Trophoblast cell (in vitro differentiated cells and primary cell): Measurements from ENCODE around the gene PHACTR1.

Experiments used
- DNase-seq, 2 donors: peaks; one replicate each; pipeline ENCODE4 v3.0.0-alpha.2; 2016
- H2AFZ ChIP-seq: 2 replicates; pipeline ENCODE4 v1.6.1; 2013; ENCODE audit warnings: low read length, moderate library complexity, mild to moderate bottlenecking; ENCODE audit not compliant: insufficient read depth, poor library complexity
- H2AK5ac ChIP-seq: 2 replicates; pipeline ENCODE4 v1.6.1; 2013; ENCODE audit warnings: mild to moderate bottlenecking, low read length
- H2BK120ac ChIP-seq: 2 replicates; pipeline ENCODE4 v1.6.1; 2013; ENCODE audit warnings: low read length, mild to moderate bottlenecking, moderate library complexity; ENCODE audit not compliant: insufficient read depth, poor library complexity
- H2BK12ac ChIP-seq: 2 replicates; pipeline ENCODE4 v1.6.1; 2013; ENCODE audit warnings: mild to moderate bottlenecking, low read length, moderate library complexity
- H2BK5ac ChIP-seq: 2 replicates; pipeline ENCODE4 v1.6.1; 2013; ENCODE audit warnings: low read length, low read depth, moderate library complexity, mild to moderate bottlenecking; ENCODE audit not compliant: poor library complexity
- H3K14ac ChIP-seq: 2 replicates; pipeline ENCODE4 v1.6.1; 2013; ENCODE audit warnings: mild to moderate bottlenecking, low read length
- H3K18ac ChIP-seq: 2 replicates; pipeline ENCODE4 v1.6.1; 2013; ENCODE audit warnings: mild to moderate bottlenecking, low read length
- H3K23ac ChIP-seq: 2 replicates; pipeline ENCODE4 v1.6.1; 2013; ENCODE audit warnings: low read length
- H3K27ac ChIP-seq: 2 replicates; pipeline ENCODE4 v1.5.1; 2013; ENCODE audit warnings: low read depth, mild to moderate bottlenecking, inconsistent platforms, low read length, moderate library complexity
- H3K27me3 ChIP-seq: 2 replicates; pipeline ENCODE4 v1.6.1; 2013; ENCODE audit warnings: inconsistent platforms, mild to moderate bottlenecking, low read length, moderate library complexity; ENCODE audit not compliant: insufficient read depth
- H3K36me3 ChIP-seq, 2 experiments: 1 replicate in 1 of 2; 2 replicates in 1 of 2; pipeline ENCODE4 v1.6.1; 2013; ENCODE audit warnings: low read length in 2 of 2, mild to moderate bottlenecking in 2 of 2, moderate library complexity in 1 of 2; ENCODE audit not compliant: insufficient read depth in 2 of 2, control insufficient read depth in 1 of 2
- H3K4ac ChIP-seq: 2 replicates; pipeline ENCODE4 v1.6.1; 2013; ENCODE audit warnings: low read depth, mild to moderate bottlenecking, low read length, moderate library complexity
- H3K4me1 ChIP-seq, 2 experiments: 1 replicate in 1 of 2; 2 replicates in 1 of 2; pipeline ENCODE4 v1.6.1; 2013; ENCODE audit warnings: low read length in 2 of 2, mild to moderate bottlenecking in 2 of 2, moderate library complexity in 1 of 2; ENCODE audit not compliant: insufficient read depth in 2 of 2, control insufficient read depth in 1 of 2
- H3K4me2 ChIP-seq: 2 replicates; pipeline ENCODE4 v1.6.1; 2013; ENCODE audit warnings: inconsistent platforms, mild to moderate bottlenecking, low read length, moderate library complexity
- H3K4me3 ChIP-seq: 2 replicates; pipeline ENCODE4 v1.5.1; 2013; ENCODE audit warnings: mild to moderate bottlenecking, low read depth, low read length, inconsistent platforms
- H3K79me1 ChIP-seq: one replicate; pipeline ENCODE4 v1.6.1; 2013; ENCODE audit warnings: low read length
- H3K79me2 ChIP-seq: 2 replicates; pipeline ENCODE4 v1.6.1; 2013; ENCODE audit warnings: low read length, mild to moderate bottlenecking; ENCODE audit not compliant: control insufficient read depth, insufficient read depth, poor library complexity
- H3K9ac ChIP-seq: 2 replicates; pipeline ENCODE4 v1.6.1; 2013; ENCODE audit warnings: mild to moderate bottlenecking, low read length
- H3K9me3 ChIP-seq: 2 replicates; pipeline ENCODE4 v1.6.1; 2013; ENCODE audit warnings: low read depth, mild to moderate bottlenecking, control low read depth, inconsistent platforms, low read length; ENCODE audit not compliant: insufficient read depth
- H4K12ac ChIP-seq: 2 replicates; pipeline ENCODE4 v1.6.1; 2013; ENCODE audit warnings: low read depth, mild to moderate bottlenecking, low read length, moderate library complexity
- H4K8ac ChIP-seq: 2 replicates; pipeline ENCODE4 v1.6.1; 2013; ENCODE audit warnings: low read depth, mild to moderate bottlenecking, low read length, moderate library complexity
- H4K91ac ChIP-seq: one replicate; pipeline ENCODE4 v1.6.1; 2013; ENCODE audit warnings: low read depth, mild to moderate bottlenecking, low read length, moderate library complexity
- WGBS: extraction: QIAGEN DNeasy Blood & Tissue Kit; methylation state at CpG from one replicate; pipeline ENCODE4 v1.1.7; 2013; ENCODE audit warnings: missing lambda C conversion rate; ENCODE audit not compliant: insufficient read length, insufficient coverage; ENCODE audit errors: extremely low coverage; 5-methylcytosine and 5-hydroxymethylcytosine counted together

The PHACTR1 gene

DNA sequence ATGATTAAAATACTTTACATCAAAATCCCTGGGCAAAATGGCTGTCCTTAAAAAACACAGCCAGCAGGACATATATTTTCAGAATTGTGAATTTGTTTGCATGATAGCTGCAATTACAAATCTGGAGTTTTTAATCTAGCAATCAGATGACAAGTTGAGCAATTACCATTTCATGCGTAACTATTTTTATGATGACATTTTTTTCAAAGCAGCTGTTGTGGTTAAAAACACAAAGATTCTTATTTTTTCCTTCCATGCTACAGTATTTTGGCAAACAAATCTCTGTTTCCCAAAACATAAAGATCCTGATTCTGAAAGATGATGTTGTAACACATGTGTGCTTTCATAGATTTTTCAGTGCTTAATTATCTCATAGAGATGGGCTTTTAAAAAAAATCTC, 90.2 kb downstream of the PHACTR1 start:
- H3K4me1 ChIP-seq, result no peaks in the 10 kb centered on the region
- no peaks in the 10 kb centered on the region for H3K79me1 ChIP-seq
- no peak overlapping the region for H2AFZ ChIP-seq
- H3K36me3 ChIP-seq, result no peaks in the 10 kb centered on the region
- no peak overlapping the region for H3K9ac ChIP-seq
- WGBS, result no CpG with 5 or more reads among the region's 1 CpG
- H4K91ac ChIP-seq, result no peak overlapping the region
- H2BK5ac ChIP-seq, result no peak overlapping the region
- peak in 1 of 2 donors; percentile 39 for DNase-seq
- H3K4ac ChIP-seq, result no peak overlapping the region
- no peak overlapping the region for H3K23ac ChIP-seq
- H4K8ac ChIP-seq, result no peak overlapping the region
- H2AK5ac ChIP-seq, result no peak overlapping the region
- no peaks in the 10 kb centered on the region for H3K9me3 ChIP-seq
- no peak overlapping the region for H3K27ac ChIP-seq
- no peaks in the 10 kb centered on the region for H3K79me2 ChIP-seq
- H4K12ac ChIP-seq, result no peak overlapping the region
- H3K4me2 ChIP-seq, result no peak overlapping the region
- H3K27me3 ChIP-seq, result no peaks in the 10 kb centered on the region
- H3K4me3 ChIP-seq, result no peak overlapping the region
- H3K18ac ChIP-seq, result no peak overlapping the region
- H2BK12ac ChIP-seq, result no peak overlapping the region
- no peak overlapping the region for H2BK120ac ChIP-seq
- no peak overlapping the region for H3K14ac ChIP-seq

DNA sequence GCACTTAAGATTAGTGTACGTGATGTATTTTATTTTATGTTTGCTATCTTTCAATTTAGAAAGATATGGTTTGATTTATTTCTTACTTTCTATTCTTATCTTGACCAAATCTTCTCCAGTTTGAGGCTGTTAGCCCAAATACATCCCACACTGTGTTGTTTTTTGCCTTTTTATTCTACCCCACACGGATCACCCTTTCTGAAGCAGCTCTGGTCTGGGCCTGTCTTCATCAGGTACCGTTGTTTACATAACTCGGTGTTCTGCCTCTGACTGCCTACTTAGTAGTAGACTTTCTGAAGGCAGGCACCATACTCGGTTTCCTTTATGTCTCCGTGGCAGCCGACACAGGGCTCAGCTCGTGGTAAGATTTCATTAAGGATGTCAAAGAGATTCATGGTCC, 95.0 kb downstream of the PHACTR1 start:
- Histone ChIP-seq H2BK5ac (no peak overlapping the region), H3K27ac (no peak overlapping the region), H2AFZ (no peak overlapping the region), H2BK12ac (no peak overlapping the region), H3K4me3 (no peak overlapping the region), H3K23ac (no peak overlapping the region), H2BK120ac (no peak overlapping the region), H4K91ac (no peak overlapping the region), H3K18ac (no peak overlapping the region), H3K14ac (no peak overlapping the region), H4K8ac (no peak overlapping the region), H3K79me1 (no peaks in the 10 kb centered on the region), H3K9me3 (no peaks in the 10 kb centered on the region), H3K4me1 (peaks cover 0 to 4% of the 10 kb centered on the region in 2 experiments), H2AK5ac (no peak overlapping the region), H3K9ac (no peak overlapping the region), H3K4ac (no peak overlapping the region), H4K12ac (no peak overlapping the region), H3K27me3 (no peaks in the 10 kb centered on the region), H3K4me2 (no peak overlapping the region), H3K36me3 (no peaks in the 10 kb centered on the region), H3K79me2 (no peaks in the 10 kb centered on the region)
- WGBS, result no CpG with 5 or more reads among the region's 8 CpGs
- DNase-seq, result no peak

DNA sequence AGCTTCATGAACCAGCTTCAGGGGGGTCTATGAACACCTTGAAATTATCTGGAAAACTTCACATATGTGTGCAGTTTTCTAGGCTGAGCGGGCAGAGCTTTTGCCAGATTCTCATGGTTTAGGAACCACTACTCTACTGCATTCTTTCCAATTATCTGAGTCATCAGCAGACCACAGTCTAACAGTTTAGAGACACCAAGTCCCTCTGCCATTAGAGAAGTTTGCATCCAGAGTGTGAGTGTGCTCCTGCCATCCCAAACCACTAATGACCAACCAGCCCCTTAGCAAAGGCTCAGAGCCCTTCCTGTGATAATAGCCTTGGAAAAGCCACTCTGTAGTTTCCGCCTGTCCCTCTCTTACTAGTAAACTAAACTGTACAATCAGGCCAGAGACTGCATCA, 96.8 kb downstream of the PHACTR1 start:
- no peaks in the 10 kb centered on the region for H3K27me3 ChIP-seq
- H3K36me3 ChIP-seq, result no peaks in the 10 kb centered on the region
- H2BK12ac ChIP-seq, result no peak overlapping the region
- H3K23ac ChIP-seq, result no peak overlapping the region
- H4K91ac ChIP-seq, result no peak overlapping the region
- no peak overlapping the region for H2BK5ac ChIP-seq
- H3K79me2 ChIP-seq, result no peaks in the 10 kb centered on the region
- peaks cover 0 to 4% of the 10 kb centered on the region in 2 experiments for H3K4me1 ChIP-seq
- H3K4me3 ChIP-seq, result no peak overlapping the region
- peak in 1 of 2 donors; percentile 38 for DNase-seq
- H3K9me3 ChIP-seq, result no peaks in the 10 kb centered on the region
- no peak overlapping the region for H3K27ac ChIP-seq
- no peak overlapping the region for H3K14ac ChIP-seq
- H3K4me2 ChIP-seq, result no peak overlapping the region
- H4K8ac ChIP-seq, result no peak overlapping the region
- WGBS, result no CpG with 5 or more reads among the region's 2 CpGs
- no peak overlapping the region for H2AK5ac ChIP-seq
- no peak overlapping the region for H3K9ac ChIP-seq
- H2AFZ ChIP-seq, result no peak overlapping the region
- no peaks in the 10 kb centered on the region for H3K79me1 ChIP-seq
- H3K4ac ChIP-seq, result no peak overlapping the region
- no peak overlapping the region for H4K12ac ChIP-seq
- no peak overlapping the region for H3K18ac ChIP-seq
- no peak overlapping the region for H2BK120ac ChIP-seq

DNA sequence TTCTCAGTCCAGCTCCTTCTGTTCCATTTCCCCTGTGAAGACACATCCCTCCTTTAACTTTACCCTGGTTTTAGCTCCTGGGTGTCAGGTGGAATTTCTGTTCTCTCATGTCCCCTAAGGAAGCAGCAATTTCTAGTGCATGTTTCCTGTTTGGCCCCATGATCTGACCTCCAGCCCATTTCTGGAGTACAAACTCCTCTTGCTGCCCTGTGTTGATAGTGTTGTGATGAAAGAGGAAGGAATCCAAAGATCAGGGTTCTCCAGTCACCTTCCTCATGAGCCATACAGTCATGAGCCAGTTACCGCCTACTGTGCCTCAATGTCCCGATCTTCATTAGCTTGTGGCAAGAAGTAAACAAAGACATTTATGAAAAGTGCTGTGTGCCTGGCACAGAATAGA, 97.4 kb downstream of the PHACTR1 start:
- no peak overlapping the region for H2BK5ac ChIP-seq
- DNase-seq, result peak in 1 of 2 donors; percentile 26
- H2BK12ac ChIP-seq, result no peak overlapping the region
- H4K12ac ChIP-seq, result no peak overlapping the region
- H3K18ac ChIP-seq, result no peak overlapping the region
- no peak overlapping the region for H3K23ac ChIP-seq
- H3K4ac ChIP-seq, result no peak overlapping the region
- H4K8ac ChIP-seq, result no peak overlapping the region
- no peak overlapping the region for H3K4me3 ChIP-seq
- H2BK120ac ChIP-seq, result no peak overlapping the region
- H2AK5ac ChIP-seq, result no peak overlapping the region
- H3K4me1 ChIP-seq, result peaks cover 0 to 4% of the 10 kb centered on the region in 2 experiments
- H3K27ac ChIP-seq, result no peak overlapping the region
- H2AFZ ChIP-seq, result no peak overlapping the region
- H3K79me1 ChIP-seq, result no peaks in the 10 kb centered on the region
- H3K27me3 ChIP-seq, result no peaks in the 10 kb centered on the region
- no peak overlapping the region for H3K4me2 ChIP-seq
- H3K9me3 ChIP-seq, result no peaks in the 10 kb centered on the region
- H3K14ac ChIP-seq, result no peak overlapping the region
- H3K79me2 ChIP-seq, result no peaks in the 10 kb centered on the region
- peak overlapping the region; percentile 14 for H3K9ac ChIP-seq
- H4K91ac ChIP-seq, result no peak overlapping the region
- no CpG with 5 or more reads among the region's 2 CpGs for WGBS
- H3K36me3 ChIP-seq, result no peaks in the 10 kb centered on the region
